GM18907 (cell line): ENCODE data around the gene LYZL6.

Experiments
- ATAC-seq: cut with Tn5 transposase; IDR thresholded peaks from one replicate; pipeline ENCODE4 v1.9.1; 2021; ENCODE audit warnings: mild to moderate bottlenecking, moderate library complexity; ENCODE audit not compliant: unreplicated experiment

Gene LYZL6

GRCh38 chr17:35943537-35943936 is at the start of gene LYZL6:
Gene LYZL6 (minus strand): TSS chr17:35943713. CDS start chr17:35939356, 4,357 bp downstream.
- no peak for ATAC-seq

GRCh38 chr17:35991075-35991474 is 47.6 kb upstream of the LYZL6 start:
- no peak for ATAC-seq

- no peak for ATAC-seq
Observed at GRCh38 chr17:35988164-35988563, 44.7 kb upstream of the LYZL6 start.

GRCh38 chr17:35986643-35987042 is 43.1 kb upstream of the LYZL6 start, which contains the start of gene CCL14:
Gene CCL14 (minus strand): TSS chr17:35986729. CDS start chr17:35986649, 80 bp downstream.
- no peak for ATAC-seq

- no peak for ATAC-seq
Observed at GRCh38 chr17:35984140-35984539, 40.6 kb upstream of the LYZL6 start.

- ATAC-seq = no peak
Observed at GRCh38 chr17:35982409-35983191, 39.1 kb upstream of the LYZL6 start.

- ATAC-seq = no peak
Observed at GRCh38 chr17:35981908-35982330, 38.4 kb upstream of the LYZL6 start.

- ATAC-seq = no peak
Observed at GRCh38 chr17:35981246-35981645, 37.7 kb upstream of the LYZL6 start, which contains the start of gene CCL16. Gene CCL16 (minus strand): TSS chr17:35981497. CDS start chr17:35981420, 77 bp downstream.

- ATAC-seq = no peak
Observed at GRCh38 chr17:35978346-35978745, 34.8 kb upstream of the LYZL6 start.

- ATAC-seq = no peak
Observed at GRCh38 chr17:35977509-35977908, 34.0 kb upstream of the LYZL6 start.

GRCh38 chr17:35973333-35974260 is 30.1 kb upstream of the LYZL6 start:
- no peak for ATAC-seq

- no peak for ATAC-seq
Observed at GRCh38 chr17:35972945-35973332, 29.4 kb upstream of the LYZL6 start.

GRCh38 chr17:35972535-35972934 is 29.0 kb upstream of the LYZL6 start:
- no peak for ATAC-seq

- ATAC-seq = no peak
Observed at GRCh38 chr17:35972066-35972465, 28.6 kb upstream of the LYZL6 start.

- no peak for ATAC-seq
Observed at GRCh38 chr17:35969558-35970380, 26.3 kb upstream of the LYZL6 start.

GRCh38 chr17:35968520-35969054 is 25.1 kb upstream of the LYZL6 start:
- no peak for ATAC-seq

- ATAC-seq = no peak
Observed at GRCh38 chr17:35965272-35965671, 21.8 kb upstream of the LYZL6 start.

- no peak for ATAC-seq
Observed at GRCh38 chr17:35963663-35964062, 20.1 kb upstream of the LYZL6 start.

GRCh38 chr17:35953720-35954119 is 10.2 kb upstream of the LYZL6 start:
- ATAC-seq = no peak

GRCh38 chr17:35949401-35949800 is 5.9 kb upstream of the LYZL6 start:
- ATAC-seq = no peak
